Gastroesophageal sphincter (tissue), 4 donors: ENCODE results near the gene PRTG. TPM values are rescaled to one million over a fixed set of nuclear protein-coding genes. Genes with fewer than 3 reads are reported as not detected.
A peak's percentile ranks its signal among the peaks of the same experiment; 100 is the strongest.

Experiments used
- ATAC-seq: fragments of 150-250 bp; one replicate; pipeline ENCODE4 v1.9.1; 2016; ENCODE audit warnings: mild to moderate bottlenecking, moderate library complexity
- H3K27ac ChIP-seq, 4 donors: fragments of 200-600 bp; sonication (generic) in 3 of 4; 1 replicate in 3 of 4; 2 replicates in 1 of 4; pipeline ENCODE4 v1.5.1; 2016 to 2019
- H3K27me3 ChIP-seq: fragments of 200-600 bp; sonication (generic); one replicate; pipeline ENCODE4 v1.5.1; 2019
- H3K36me3 ChIP-seq, 2 donors: fragments of 200-600 bp; sonication (generic); one replicate each; pipeline ENCODE4 v1.5.1; 2019; ENCODE audit warnings: control low read depth in 1 of 2
- H3K4me1 ChIP-seq, 3 donors: fragments of 200-600 bp; sonication (generic); 1 replicate in 2 of 3; 2 replicates in 1 of 3; pipeline ENCODE4 v1.5.1; 2016 to 2019; ENCODE audit warnings: control low read depth in 2 of 3
- H3K4me3 ChIP-seq, 2 donors: fragments of 200-600 bp; sonication (generic); one replicate each; pipeline ENCODE4 v1.5.1; 2019; ENCODE audit warnings: mild to moderate bottlenecking in 1 of 2, moderate library complexity in 1 of 2
- H3K9me3 ChIP-seq, 3 donors: fragments of 200-600 bp; sonication (generic); one replicate each; pipeline ENCODE4 v1.5.1; 2017 to 2019; ENCODE audit warnings: control low read depth in 2 of 3
- CTCF ChIP-seq, 4 experiments: fragments of 200-600 bp in 2 of 4; fragments of 450-650 bp in 2 of 4; sonication (generic) in 1 of 4; IDR thresholded peaks; one replicate each; pipeline ENCODE4 v1.5.1; 2017 to 2019; ENCODE audit warnings: antibody characterized with exemption in 4 of 4, mild to moderate bottlenecking in 2 of 4, moderate library complexity in 2 of 4
- EP300 ChIP-seq: sonication (generic); formaldehyde crosslinking; IDR thresholded peaks from one replicate; pipeline ENCODE4 v1.6.1; 2017; ENCODE audit warnings: antibody characterized with exemption, mild to moderate bottlenecking
- POLR2A ChIP-seq, 2 donors: fragments of 450-650 bp; IDR thresholded peaks; one replicate each; pipeline ENCODE4 v1.6.1; 2017; ENCODE audit warnings: antibody characterized with exemption in 2 of 2, mild to moderate bottlenecking in 2 of 2, moderate library complexity in 1 of 2
- POLR2AphosphoS5 ChIP-seq: sonication (generic); formaldehyde crosslinking; IDR thresholded peaks from one replicate; pipeline ENCODE4 v1.6.1; 2017; ENCODE audit warnings: antibody characterized with exemption
- WGBS, 2 donors: methylation state at CpG; one replicate each; pipeline ENCODE4 v1.1.5; 2018; ENCODE audit warnings: low coverage in 1 of 2; 5-methylcytosine and 5-hydroxymethylcytosine counted together
- total RNA-seq, 4 donors: library from RNA; depleted of rRNA; stranded (reverse); fragments of >200 nt; gene quantifications; one replicate each; pipeline ENCODE4 v1.1.0, GENCODE V29; 2016

PRTG gene
- total RNA-seq, 4 donors from 2014 or later, result 0.81 to 3.3 (median 1.2) TPM

GRCh38 chr15:55628369-55628730, 114.6 kb downstream of the PRTG start:
- 86 to 96% methylated on average over 2 of the region's 2 CpGs for WGBS, 2 donors
- ATAC-seq, result no peak

GRCh38 chr15:55627730-55628368, 115.1 kb downstream of the PRTG start:
- TF ChIP-seq POLR2AphosphoS5 (peak; percentile 55), POLR2A (IDR thresholded peaks at IDR 0.05) (no peak)
- H3K36me3 ChIP-seq, result no peaks in the 10 kb centered on the region
- no peak overlapping the region for H3K27ac ChIP-seq
- WGBS, 2 donors, result 77 to 80% methylated on average over 6 of the region's 7 CpGs
- H3K27me3 ChIP-seq, result no peaks in the 10 kb centered on the region
- H3K4me1 ChIP-seq, result no peaks in the 10 kb centered on the region
- no peak overlapping the region for H3K4me3 ChIP-seq
- no peaks in the 10 kb centered on the region for H3K9me3 ChIP-seq
- peak; percentile 50 for ATAC-seq

More at GRCh38 chr15:55628369-55628730, 114.6 kb downstream of the PRTG start:
- Histone ChIP-seq H3K4me3 (no peak overlapping the region), H3K27ac (no peak overlapping the region), H3K9me3 (no peaks in the 10 kb centered on the region), H3K36me3 (no peaks in the 10 kb centered on the region), H3K4me1 (no peaks in the 10 kb centered on the region), H3K27me3 (no peaks in the 10 kb centered on the region)
- TF ChIP-seq POLR2A (IDR thresholded peaks at IDR 0.05) (no peak), POLR2AphosphoS5 (no peak)

GRCh38 chr15:55619783-55620182, 123.2 kb downstream of the PRTG start:
- no peak for TF ChIP-seq CTCF (IDR thresholded peaks at IDR 0.05)
- no peak for TF ChIP-seq EP300
- no peak for TF ChIP-seq POLR2AphosphoS5
- TF ChIP-seq POLR2A (IDR thresholded peaks at IDR 0.05), result no peak
- Histone ChIP-seq H3K36me3 (no peaks in the 10 kb centered on the region), H3K9me3 (no peaks in the 10 kb centered on the region), H3K27me3 (no peaks in the 10 kb centered on the region), H3K4me1 (no peaks in the 10 kb centered on the region), H3K4me3 (no peak overlapping the region), H3K27ac (no peak overlapping the region)
- no peak for ATAC-seq
- WGBS, 2 donors, result 81 to 84% methylated on average over 4 to 5 of the region's 6 CpGs

GRCh38 chr15:55618387-55618786, 124.6 kb downstream of the PRTG start:
- H3K4me1 ChIP-seq, result no peaks in the 10 kb centered on the region
- TF ChIP-seq EP300, result no peak
- TF ChIP-seq POLR2A (IDR thresholded peaks at IDR 0.05), result no peak
- TF ChIP-seq CTCF (IDR thresholded peaks at IDR 0.05), result no peak
- no peak for TF ChIP-seq POLR2AphosphoS5
- no peaks in the 10 kb centered on the region for H3K9me3 ChIP-seq
- no peak overlapping the region for H3K4me3 ChIP-seq
- no peaks in the 10 kb centered on the region for H3K36me3 ChIP-seq
- WGBS, 2 donors, result 79 to 81% methylated on average over 4 of the region's 4 CpGs
- H3K27me3 ChIP-seq, result no peaks in the 10 kb centered on the region
- no peak for ATAC-seq
- no peak overlapping the region for H3K27ac ChIP-seq

GRCh38 chr15:55615445-55615844, 127.5 kb downstream of the PRTG start:
- Histone ChIP-seq H3K4me1 (no peaks in the 10 kb centered on the region), H3K27ac (no peak overlapping the region), H3K36me3 (no peaks in the 10 kb centered on the region), H3K9me3 (no peaks in the 10 kb centered on the region), H3K27me3 (no peaks in the 10 kb centered on the region), H3K4me3 (no peak overlapping the region)
- TF ChIP-seq POLR2AphosphoS5, result no peak
- TF ChIP-seq POLR2A (IDR thresholded peaks at IDR 0.05), result no peak
- TF ChIP-seq EP300, result no peak
- TF ChIP-seq CTCF (IDR thresholded peaks at IDR 0.05), result no peak
- no peak for ATAC-seq
- WGBS, 2 donors, result 85 to 89% methylated on average over 1 of the region's 1 CpG

GRCh38 chr15:55613727-55614126, 129.2 kb downstream of the PRTG start:
- H3K36me3 ChIP-seq, result no peaks in the 10 kb centered on the region
- H3K4me3 ChIP-seq, result no peak overlapping the region
- no peak overlapping the region for H3K27ac ChIP-seq
- no peaks in the 10 kb centered on the region for H3K4me1 ChIP-seq
- no peak for ATAC-seq
- no peaks in the 10 kb centered on the region for H3K27me3 ChIP-seq
- no peaks in the 10 kb centered on the region for H3K9me3 ChIP-seq
- no peak for TF ChIP-seq POLR2AphosphoS5
- no peak for TF ChIP-seq POLR2A (IDR thresholded peaks at IDR 0.05)
- no peak for TF ChIP-seq CTCF (IDR thresholded peaks at IDR 0.05)
- TF ChIP-seq EP300, result no peak
- WGBS, 2 donors, result 77 to 80% methylated on average over 3 to 4 of the region's 4 CpGs
